NCI-H2107 treated with DMSO at 0.1 percent for 48 hours (cell line): Measurements from ENCODE around the gene MREG.

Experiments used
- DNase-seq: peaks from one replicate; lab custom pipeline; 2025; ENCODE audit not compliant: unreplicated experiment; lab: John Stamatoyannopoulos, UW

The MREG gene

DNA sequence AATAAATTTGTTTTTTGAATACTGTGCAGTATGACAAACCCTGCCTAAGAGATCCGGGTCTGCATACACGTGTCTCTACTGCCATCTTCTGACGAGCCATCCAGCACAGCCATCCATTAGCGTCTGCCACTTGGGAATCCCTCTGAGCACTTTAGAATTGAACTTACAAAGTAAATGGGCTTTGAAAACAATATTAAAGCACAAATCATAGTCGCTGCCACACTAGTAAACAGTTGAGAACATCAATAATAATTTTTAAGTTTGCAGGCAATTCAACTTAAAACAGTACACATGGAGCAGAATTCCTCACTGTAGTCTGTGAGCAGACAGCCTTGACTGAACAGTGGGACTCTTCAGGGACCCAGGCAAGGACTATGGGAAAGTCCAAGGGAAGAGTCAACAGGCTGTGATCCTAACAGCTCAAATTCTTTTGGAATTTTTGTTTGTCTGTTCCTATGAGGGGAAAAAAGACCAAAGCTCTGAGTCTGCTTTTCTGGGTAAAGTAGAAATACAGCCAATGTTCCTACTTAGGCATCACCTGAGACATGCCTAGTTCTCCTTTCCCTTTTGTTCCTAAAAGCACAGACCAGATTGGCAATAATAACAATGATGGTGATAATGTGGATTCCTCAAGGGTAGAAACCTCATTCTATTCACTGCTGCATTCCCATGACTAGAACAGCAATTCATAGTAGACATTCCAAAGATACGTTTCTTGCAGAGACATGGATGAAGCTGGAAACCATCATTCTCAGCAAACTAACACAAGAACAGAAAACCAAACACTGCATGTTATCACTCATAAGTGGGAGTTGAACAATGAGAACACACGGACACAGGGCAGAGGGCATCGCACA is 92.9 kb downstream of the MREG start:
- DNase-seq: peak; percentile 56

DNA sequence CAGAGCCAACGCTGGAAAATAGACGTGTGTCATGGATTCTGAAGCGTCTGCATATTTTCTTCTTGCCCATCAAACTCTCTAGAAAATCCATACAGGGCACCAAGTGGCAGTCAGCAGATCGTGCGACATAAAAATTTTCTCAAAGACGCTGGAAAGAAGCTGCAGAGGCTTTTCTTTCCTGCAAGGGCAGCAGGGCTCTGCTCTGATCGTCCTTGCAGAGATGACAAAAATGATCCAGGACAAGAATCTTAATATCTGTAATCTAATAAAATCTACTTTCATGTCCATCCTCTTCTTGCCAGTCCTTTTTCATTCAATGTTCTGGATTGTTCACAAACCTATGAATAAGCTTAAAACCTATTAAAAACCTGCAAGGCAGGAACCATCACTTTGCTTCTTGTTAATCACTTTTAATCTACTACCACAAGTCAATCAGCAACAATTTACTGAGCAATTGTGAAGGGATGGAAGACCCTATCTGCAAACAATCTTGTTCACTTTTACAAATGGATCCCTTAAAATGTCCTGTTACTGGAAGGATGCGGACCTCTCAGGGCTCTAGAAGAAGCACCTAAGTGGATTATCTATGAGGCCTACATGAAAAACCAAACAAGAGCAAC is 93.6 kb downstream of the MREG start:
- no peak for DNase-seq

GRCh38 chr2:215918901-215919599 is 94.3 kb downstream of the MREG start:
- DNase-seq: no peak

DNA sequence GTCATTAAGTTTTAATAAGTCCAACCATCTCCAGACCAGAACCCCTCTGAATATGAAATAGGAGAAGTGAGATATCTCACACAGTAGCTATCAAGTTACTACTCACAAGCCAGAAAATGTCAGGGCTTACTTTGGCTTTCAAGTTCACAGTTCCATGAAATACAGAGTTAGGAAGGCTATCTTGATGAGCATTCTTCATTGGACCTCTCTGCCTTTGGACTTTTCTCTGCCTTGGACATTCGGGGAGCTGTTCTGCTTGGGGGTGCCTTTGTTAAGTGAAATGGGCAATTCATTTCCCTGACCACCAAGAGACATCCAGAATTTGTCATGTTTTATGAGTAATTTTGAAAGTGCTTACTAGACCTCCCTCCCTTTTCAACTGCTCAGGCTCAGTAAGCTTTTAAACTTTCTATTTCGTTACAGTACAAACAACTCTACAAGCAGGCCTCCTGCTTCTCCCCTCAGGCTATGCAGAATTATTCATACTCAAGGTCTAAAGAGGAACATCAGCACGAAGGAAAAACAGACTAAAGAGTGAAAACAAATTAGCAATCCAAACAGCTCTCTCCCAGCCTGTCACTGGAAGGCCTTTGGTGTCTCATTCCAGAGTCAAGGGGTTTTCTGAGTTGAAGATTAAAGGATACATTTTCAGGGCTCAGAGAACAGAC is 95.3 kb downstream of the MREG start:
- peak; percentile 7 for DNase-seq

DNA sequence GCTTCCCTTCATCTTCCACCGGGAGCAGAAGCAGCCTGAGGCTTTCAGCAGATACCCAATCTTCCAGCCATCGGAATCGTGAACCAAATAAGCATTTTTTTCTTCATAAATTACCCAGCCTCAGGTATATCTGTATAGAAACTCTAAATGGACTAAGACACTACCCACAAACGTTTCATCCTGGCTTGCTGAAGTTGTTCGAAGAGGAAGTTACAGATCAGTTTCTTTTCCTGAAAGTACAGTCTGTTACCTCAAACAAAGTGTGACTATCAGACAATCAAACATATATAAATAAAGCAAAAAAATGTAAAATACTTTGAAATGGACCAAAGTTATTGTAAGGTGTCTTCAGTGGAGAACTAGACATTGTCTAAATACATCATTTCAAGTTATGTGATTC is 97.9 kb downstream of the MREG start:
- DNase-seq: no peak

DNA sequence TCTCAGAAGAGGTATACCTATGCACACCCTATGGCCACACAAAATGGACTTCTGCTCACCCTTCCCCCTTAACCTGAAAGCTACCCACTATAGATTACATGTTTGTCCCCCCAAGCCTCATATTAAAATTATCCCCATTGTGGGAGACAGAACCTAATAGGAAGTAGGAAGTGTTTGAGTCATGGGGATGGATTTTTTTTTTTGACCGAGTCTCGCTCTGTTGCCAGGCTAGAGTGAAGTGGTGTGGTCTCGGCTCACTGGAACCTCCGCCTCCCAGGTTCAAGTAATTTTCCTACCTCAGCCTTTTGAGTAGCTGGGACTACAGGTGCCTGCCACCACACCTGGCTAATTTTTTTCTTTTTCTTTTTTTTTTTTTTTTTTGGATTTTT is 98.6 kb downstream of the MREG start:
- no peak for DNase-seq

GRCh38 chr2:215914054-215914776 is 99.1 kb downstream of the MREG start:
- no peak for DNase-seq

- no peak for DNase-seq
These were observed 101.0 kb downstream of the MREG start for GRCh38 chr2:215912299-215912842.

DNA sequence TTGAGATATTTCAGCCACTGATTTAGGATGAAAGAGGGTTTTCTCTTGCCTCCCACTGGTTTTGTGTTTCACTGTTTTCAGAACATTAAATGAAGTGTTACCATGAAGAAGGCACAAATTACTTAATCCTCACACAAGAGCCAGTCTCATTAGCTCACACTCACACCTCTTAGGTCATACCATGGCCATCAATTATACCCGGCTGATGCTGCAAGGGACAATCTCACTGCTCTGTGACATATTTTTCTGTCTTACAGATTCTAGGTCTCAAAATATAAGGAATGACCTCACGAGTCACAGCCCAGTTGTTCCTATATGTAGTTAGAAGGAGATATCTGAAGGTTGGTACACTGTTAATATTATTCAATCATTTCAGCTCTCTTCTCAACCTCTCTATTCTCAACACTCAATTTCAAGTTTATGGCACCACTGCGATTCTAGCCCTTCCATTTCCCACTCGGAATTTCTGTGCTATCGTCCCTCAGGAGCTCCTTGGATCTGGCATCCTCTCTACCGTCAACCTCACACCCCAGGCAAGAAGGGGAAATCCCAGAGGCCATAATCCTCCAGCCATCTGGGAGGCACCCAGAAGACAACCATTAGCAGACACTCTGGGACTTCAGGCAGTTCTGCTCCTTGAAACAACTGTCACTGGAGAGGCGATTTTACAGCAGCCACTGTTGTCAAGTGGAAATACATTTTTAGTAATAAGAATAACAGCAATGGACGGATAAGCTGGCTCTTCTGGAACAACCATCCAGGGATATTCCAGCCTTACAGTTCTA is 101.9 kb downstream of the MREG start:
- DNase-seq: no peak

GRCh38 chr2:215910180-215910579 is 103.2 kb downstream of the MREG start:
- DNase-seq: no peak

DNA sequence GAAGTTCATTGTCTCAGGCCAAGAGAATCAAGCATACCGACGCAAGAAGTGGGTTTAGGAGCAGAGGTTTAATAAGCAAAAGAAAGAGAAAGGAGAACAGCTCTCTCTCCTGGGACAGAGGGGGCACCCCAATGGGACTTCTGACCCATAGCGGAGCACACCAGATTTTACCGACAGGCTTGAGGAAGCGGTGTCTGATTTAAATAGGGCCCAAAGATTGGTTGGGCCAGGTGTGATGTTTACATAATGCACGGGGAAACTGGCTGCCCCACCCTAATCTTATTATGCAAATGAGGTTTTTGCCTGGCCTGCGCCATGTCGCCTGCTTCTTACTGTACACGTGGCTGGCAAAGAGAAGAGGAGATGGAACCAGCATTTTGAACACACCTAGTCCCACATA is 106.2 kb downstream of the MREG start:
- DNase-seq: no peak

GRCh38 chr2:215906458-215906857 is 106.9 kb downstream of the MREG start:
- no peak for DNase-seq

- DNase-seq: no peak
These were observed 107.7 kb downstream of the MREG start for GRCh38 chr2:215905691-215906090.

- DNase-seq: no peak
These were observed 109.2 kb downstream of the MREG start for GRCh38 chr2:215904101-215904500.

GRCh38 chr2:215903203-215903602 is 110.1 kb downstream of the MREG start:
- DNase-seq: no peak

DNA sequence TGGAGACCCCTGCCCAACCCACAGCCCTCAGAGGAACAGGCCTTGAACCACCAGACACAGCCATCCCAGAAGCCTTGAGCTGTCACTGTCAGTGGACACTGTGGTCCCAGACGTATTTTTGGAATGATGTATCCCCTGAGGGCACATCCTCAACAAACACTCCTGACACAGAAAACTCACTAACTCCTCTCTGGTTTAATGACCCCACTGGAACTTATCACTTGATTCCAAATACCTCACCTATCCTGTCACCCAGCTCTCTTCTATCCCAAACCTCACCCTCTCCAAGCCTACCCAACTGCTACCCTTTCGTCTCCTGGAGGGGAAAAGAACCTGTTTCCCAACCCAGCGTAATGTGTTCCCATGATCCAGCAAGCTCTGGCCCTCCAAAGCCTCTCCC is 111.6 kb downstream of the MREG start:
- no peak for DNase-seq

- no peak for DNase-seq
These were observed 112.5 kb downstream of the MREG start for GRCh38 chr2:215900843-215901242.

DNA sequence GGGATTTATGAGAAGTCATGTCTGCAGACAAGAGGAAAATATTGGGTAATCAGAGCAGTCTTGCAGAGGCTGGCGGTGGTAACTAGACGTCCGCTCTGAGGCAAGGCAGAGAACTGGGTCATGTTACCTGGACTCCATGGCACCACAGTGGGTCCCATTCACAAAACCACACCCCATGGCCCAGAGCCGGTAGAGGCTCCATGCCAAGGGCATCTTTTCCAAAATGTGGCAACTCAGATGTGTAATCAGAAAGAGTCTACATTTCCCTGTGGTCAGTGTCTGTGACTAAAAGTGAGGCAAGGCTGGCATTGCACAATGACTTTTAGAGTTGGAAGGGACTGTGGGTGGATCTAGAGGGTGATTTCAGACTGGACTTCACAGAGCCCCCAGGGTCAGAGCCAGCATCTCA is 113.1 kb downstream of the MREG start:
- DNase-seq: no peak

DNA sequence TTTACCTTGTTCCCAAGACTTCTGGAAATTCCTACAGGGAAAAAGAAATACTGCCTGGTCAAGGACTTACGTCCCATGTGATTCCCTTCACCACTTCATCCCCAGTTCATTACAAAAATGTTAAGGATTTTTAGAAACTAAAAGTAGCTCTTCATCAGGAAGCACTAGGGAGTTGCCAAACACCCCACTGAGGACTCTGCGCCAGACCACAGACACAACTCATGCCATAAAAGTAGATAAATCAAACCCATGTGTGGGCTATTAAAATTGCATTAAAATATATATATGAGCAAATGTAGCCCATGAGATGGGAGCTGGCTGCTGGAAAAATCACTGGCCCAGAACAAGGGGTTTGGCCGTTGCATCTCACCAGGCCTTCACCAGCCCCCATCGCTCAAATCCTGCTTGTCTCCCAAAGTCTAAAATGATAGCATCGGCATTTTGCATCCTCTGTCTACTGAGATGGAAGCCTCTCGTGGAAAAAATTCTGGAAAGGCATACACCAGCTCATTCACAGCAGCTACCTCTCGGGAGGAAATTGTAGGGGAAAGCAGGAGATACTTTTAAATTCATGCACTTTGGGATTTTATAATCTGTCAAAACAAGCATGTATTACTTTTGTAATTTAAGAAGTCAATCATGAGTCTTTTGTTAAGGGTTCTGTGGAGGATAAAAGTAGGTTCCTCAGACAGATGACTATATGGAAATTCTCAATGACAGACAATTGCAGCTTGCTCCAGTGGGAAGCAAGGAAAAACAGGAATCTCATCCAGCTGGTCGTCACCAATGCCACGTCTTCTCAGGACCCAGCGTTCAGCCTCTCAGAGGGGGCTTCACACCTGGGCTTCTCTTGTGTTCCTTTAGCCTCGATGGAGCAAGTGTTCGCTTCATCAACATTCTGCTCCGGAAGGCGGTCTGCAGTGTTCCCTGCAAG is 113.9 kb downstream of the MREG start:
- no peak for DNase-seq
